Activated CD8-positive, alpha-beta memory T cell treated with anti-CD3 and anti-CD28 coated beads, Interleukin-2, amount 10 ng/mL, durations not matched to agents 7 days and 5 days (primary cell): ENCODE data around the gene COQ2. TPM values are rescaled to one million over a fixed set of nuclear protein-coding genes. Genes with fewer than 3 reads are reported as not detected.
"Not testable (repeated sequence)": the region's sequence is repeated elsewhere in the genome, so short reads cannot be mapped to it uniquely, and the experiment has no call there.

ENCODE experiments used
- ATAC-seq: fragments of 150-1000 bp; cut with Tn5 transposase; one replicate; pipeline ENCODE4 v1.10.0; 2021; ENCODE audit warnings: moderate library complexity
- CTCF ChIA-PET: fragments of 350-600 bp; sonication (Branson Sonifier 250); formaldehyde crosslinking; loops from one replicate; lab custom pipeline; 2021; ENCODE audit warnings: antibody characterized with exemption; lab: Charles Lee
- DNase-seq: peaks from one replicate; pipeline ENCODE4 v3.0.0-alpha.2; 2020
- H3K27ac Mint-ChIP-seq: one replicate; pipeline ENCODE4 v1.8.0; 2021; ENCODE audit warnings: mild to moderate bottlenecking, mixed read lengths
- H3K27me3 Mint-ChIP-seq: one replicate; pipeline ENCODE4 v1.8.0; 2021; ENCODE audit warnings: mixed read lengths
- H3K36me3 Mint-ChIP-seq: one replicate; pipeline ENCODE4 v1.8.0; 2021; ENCODE audit warnings: mild to moderate bottlenecking, mixed read lengths
- H3K4me1 Mint-ChIP-seq: one replicate; pipeline ENCODE4 v1.8.0; 2021; ENCODE audit warnings: mixed read lengths
- H3K4me3 Mint-ChIP-seq: one replicate; pipeline ENCODE4 v1.8.0; 2021; ENCODE audit warnings: mild to moderate bottlenecking, moderate library complexity, mixed read lengths
- H3K9me3 Mint-ChIP-seq: one replicate; pipeline ENCODE4 v1.8.0; 2022; ENCODE audit warnings: low read depth, mixed read lengths
- total RNA-seq, 2 experiments: library from RNA; stranded (reverse); gene quantifications; one replicate each; pipeline ENCODE4 v1.2.3, GENCODE V29; 2021

The COQ2 gene
- total RNA-seq, 2 experiments from 2014 or later = 20.6 to 21.9 TPM

DNA sequence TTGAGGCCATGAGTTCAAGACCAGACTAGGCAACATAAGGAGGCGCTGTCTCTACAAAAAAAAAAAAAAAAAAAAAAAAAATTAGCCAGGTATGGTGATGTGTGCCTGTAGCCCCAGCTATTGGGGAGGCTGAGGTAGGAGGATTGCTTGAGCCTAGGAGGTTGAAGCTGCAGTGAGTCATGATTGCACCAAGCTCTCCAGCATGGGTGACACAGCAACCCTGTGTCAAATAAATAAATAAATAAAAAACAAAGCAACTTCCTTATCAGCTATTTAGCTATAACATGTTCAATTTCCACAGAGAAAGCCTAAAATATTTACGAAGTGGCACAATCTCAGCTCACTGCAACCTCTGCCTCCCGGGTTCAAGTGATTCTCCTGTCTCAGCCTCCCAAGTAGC is 10.7 kb downstream of the COQ2 start:
- Mint-ChIP-seq H3K36me3 (peaks cover 55% of the 10 kb centered on the region), H3K4me1 (peaks cover 35% of the 10 kb centered on the region)
- H3K27ac Mint-ChIP-seq, H3K4me3 Mint-ChIP-seq, H3K27me3 Mint-ChIP-seq, DNase-seq, ATAC-seq, H3K9me3 Mint-ChIP-seq: not testable (repeated sequence)
- CTCF ChIA-PET = interaction anchor here (0.5 to 1.9 kb wide), 6 partner anchors 8 to 422 kb away, joined by 3 to 6 read pairs (median 3); partner anchors contain the start of gene COQ2

GRCh38 chr4:83272900-83273299 is 11.7 kb downstream of the COQ2 start:
- H3K4me3 Mint-ChIP-seq = peak overlapping the region; percentile 3
- peaks cover 59% of the 10 kb centered on the region for H3K36me3 Mint-ChIP-seq
- ATAC-seq (peak; percentile 54), DNase-seq (no peak)
- peak overlapping the region; percentile 3 for H3K27ac Mint-ChIP-seq
- no peaks in the 10 kb centered on the region for H3K9me3 Mint-ChIP-seq
- CTCF ChIA-PET = interaction anchor here (1.7 to 2.6 kb wide), 4 partner anchors 9 to 12 kb away, joined by 6 to 11 read pairs (median 8); partner anchors contain the start of gene COQ2
- peaks cover 42% of the 10 kb centered on the region for H3K4me1 Mint-ChIP-seq
- H3K27me3 Mint-ChIP-seq = no peaks in the 10 kb centered on the region

- Mint-ChIP-seq H3K9me3 (no peaks in the 10 kb centered on the region), H3K4me1 (peaks cover 44% of the 10 kb centered on the region), H3K4me3 (no peak overlapping the region), H3K36me3 (peaks cover 41% of the 10 kb centered on the region), H3K27ac (no peak overlapping the region), H3K27me3 (no peaks in the 10 kb centered on the region)
- ATAC-seq (no peak), DNase-seq (no peak)
- CTCF ChIA-PET = no interaction called here
These were observed 15.3 kb downstream of the COQ2 start for GRCh38 chr4:83269256-83269655.

DNA sequence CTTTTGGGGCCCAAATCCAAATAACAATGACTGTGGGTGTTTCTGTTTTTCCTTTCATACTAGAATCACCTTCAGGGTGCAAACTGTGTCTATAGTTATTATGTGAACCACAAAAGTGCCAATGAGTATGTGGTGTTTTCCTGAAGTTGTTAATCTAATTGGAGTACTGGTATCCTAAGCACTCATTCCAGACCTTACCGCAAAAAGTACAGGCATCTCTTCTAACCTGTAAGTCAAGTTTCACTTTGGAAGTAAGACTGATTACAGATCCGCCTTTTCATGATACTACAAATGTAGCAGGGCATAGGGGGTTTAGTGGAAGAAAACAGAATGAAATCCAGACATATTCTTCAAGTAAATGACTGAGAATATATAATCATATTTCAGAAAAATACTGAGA is 16.1 kb downstream of the COQ2 start:
- ATAC-seq = no peak
- H3K27me3 Mint-ChIP-seq = no peaks in the 10 kb centered on the region
- DNase-seq = no peak
- H3K4me1 Mint-ChIP-seq = peaks cover 41% of the 10 kb centered on the region
- CTCF ChIA-PET = interaction anchor here (0.8 to 10.3 kb wide), 6 partner anchors 14 to 235 kb away, joined by 3 to 105 read pairs (median 4); partner anchors contain the start of gene COQ2
- H3K27ac Mint-ChIP-seq = no peak overlapping the region
- H3K9me3 Mint-ChIP-seq = no peaks in the 10 kb centered on the region
- H3K4me3 Mint-ChIP-seq = no peak overlapping the region
- peaks cover 40% of the 10 kb centered on the region for H3K36me3 Mint-ChIP-seq

DNA sequence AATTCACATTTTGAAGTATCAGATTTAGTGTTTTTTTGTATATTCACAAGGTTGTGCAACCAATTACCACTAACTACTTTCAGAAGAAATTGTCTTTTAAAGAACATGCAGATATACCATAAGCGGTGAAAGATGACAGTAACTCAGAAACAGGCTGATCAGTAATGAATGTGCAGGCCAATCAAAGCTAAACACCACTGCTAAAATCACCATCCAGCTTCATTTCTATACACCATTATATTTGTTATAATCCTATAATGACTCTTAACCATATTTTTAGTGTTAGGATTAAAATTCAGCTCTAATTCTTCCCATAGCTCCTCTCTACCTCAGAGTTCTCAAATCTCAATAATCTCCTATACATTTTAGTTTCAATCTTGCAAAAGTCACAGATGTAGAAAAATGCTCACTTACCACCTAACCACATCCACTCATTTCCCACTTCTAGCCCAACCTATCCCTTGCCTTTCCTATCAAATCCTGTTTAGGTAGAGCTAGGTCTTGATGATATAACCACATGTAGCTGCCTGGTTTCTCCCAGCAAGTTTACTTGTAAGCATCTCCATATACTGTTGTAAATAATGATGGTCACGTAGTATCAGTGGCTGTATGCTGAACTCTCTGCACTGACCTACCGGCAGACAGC is 16.6 kb downstream of the COQ2 start:
- Mint-ChIP-seq H3K9me3 (no peaks in the 10 kb centered on the region), H3K36me3 (peaks cover 39% of the 10 kb centered on the region), H3K4me1 (peaks cover 36% of the 10 kb centered on the region), H3K4me3 (no peak overlapping the region), H3K27me3 (no peaks in the 10 kb centered on the region), H3K27ac (peak overlapping the region; percentile 69)
- DNase-seq (no peak), ATAC-seq (peak; percentile 43)
- CTCF ChIA-PET = interaction anchor here (0.8 to 10.3 kb wide), 7 partner anchors 14 to 235 kb away, joined by 3 to 105 read pairs (median 4); partner anchors contain the start of gene COQ2

GRCh38 chr4:83267121-83267829 is 17.3 kb downstream of the COQ2 start:
- Mint-ChIP-seq H3K4me3 (no peak overlapping the region), H3K4me1 (peaks cover 30% of the 10 kb centered on the region), H3K27ac (no peak overlapping the region), H3K36me3 (peaks cover 39% of the 10 kb centered on the region), H3K27me3 (no peaks in the 10 kb centered on the region), H3K9me3 (no peaks in the 10 kb centered on the region)
- no peak for DNase-seq
- CTCF ChIA-PET = interaction anchor here (1.0 to 10.3 kb wide), 10 partner anchors 14 to 215 kb away, joined by 3 to 105 read pairs (median 6); partner anchors contain the start of gene COQ2
- no peak for ATAC-seq

DNA sequence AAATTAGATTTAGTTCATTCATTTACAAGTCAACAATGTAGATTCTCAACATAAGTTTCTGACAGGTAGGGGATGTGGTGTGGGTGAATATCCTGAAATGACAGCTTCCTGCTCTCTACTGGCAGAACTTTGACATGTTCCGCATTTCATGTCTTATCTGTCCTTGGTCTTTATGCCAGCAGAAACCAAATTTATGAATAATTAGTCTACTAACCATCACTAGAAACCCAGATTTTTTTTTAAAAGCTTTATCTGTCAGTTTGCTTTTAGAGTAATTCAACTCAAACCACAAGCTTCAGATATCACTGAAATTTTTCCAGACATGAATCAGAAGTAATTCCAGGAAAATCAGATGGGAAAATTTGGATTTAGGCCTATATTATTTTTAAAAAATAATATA is 17.9 kb downstream of the COQ2 start:
- Mint-ChIP-seq H3K9me3 (no peaks in the 10 kb centered on the region), H3K4me3 (no peak overlapping the region), H3K27ac (peak overlapping the region; percentile 37), H3K36me3 (peaks cover 40% of the 10 kb centered on the region), H3K27me3 (no peaks in the 10 kb centered on the region), H3K4me1 (peaks cover 30% of the 10 kb centered on the region)
- ATAC-seq (peak; percentile 75), DNase-seq (peak; percentile 54)
- CTCF ChIA-PET = interaction anchor here (0.9 to 10.3 kb wide), 9 partner anchors 12 to 215 kb away, joined by 3 to 105 read pairs (median 6); partner anchors contain the start of gene COQ2

- H3K27ac Mint-ChIP-seq = no peak overlapping the region
- no peaks in the 10 kb centered on the region for H3K9me3 Mint-ChIP-seq
- peaks cover 16% of the 10 kb centered on the region for H3K4me1 Mint-ChIP-seq
- ATAC-seq (no peak), DNase-seq (no peak)
- no peak overlapping the region for H3K4me3 Mint-ChIP-seq
- CTCF ChIA-PET = interaction anchor here (0.8 to 10.3 kb wide), 5 partner anchors 11 to 208 kb away, joined by 3 to 105 read pairs (median 25); partner anchors contain the start of gene COQ2
- no peaks in the 10 kb centered on the region for H3K27me3 Mint-ChIP-seq
- peaks cover 33% of the 10 kb centered on the region for H3K36me3 Mint-ChIP-seq
These were observed 21.5 kb downstream of the COQ2 start for GRCh38 chr4:83263106-83263505.

- peaks cover 12% of the 10 kb centered on the region for H3K4me1 Mint-ChIP-seq
- DNase-seq (no peak), ATAC-seq (no peak)
- H3K27me3 Mint-ChIP-seq = no peaks in the 10 kb centered on the region
- H3K36me3 Mint-ChIP-seq = peaks cover 35% of the 10 kb centered on the region
- no peaks in the 10 kb centered on the region for H3K9me3 Mint-ChIP-seq
- no peak overlapping the region for H3K27ac Mint-ChIP-seq
- CTCF ChIA-PET = interaction anchor here (0.8 to 10.3 kb wide), 6 partner anchors 11 to 207 kb away, joined by 3 to 105 read pairs (median 20); partner anchors contain the start of genes COQ2 and PLAC8
- no peak overlapping the region for H3K4me3 Mint-ChIP-seq
These were observed 21.9 kb downstream of the COQ2 start for GRCh38 chr4:83262682-83263081.

DNA sequence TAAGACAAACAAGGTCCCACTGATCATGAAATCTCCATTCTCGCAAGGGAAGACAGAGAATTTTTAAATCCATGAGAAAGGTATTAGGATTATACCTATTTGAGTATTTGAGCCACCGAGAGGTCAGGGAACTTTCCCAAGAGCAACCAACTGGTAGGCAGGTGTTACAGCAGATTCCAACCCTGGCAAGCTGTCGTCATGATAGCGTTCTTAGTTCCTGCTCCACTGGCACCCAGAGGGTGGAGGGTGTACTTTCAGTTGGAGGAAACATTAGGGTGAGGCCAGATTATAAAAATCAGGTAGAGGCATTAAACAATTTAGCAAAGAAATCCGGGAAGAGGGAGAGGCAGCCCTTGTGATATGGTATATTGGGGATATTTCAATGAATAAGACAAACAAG is 23.3 kb downstream of the COQ2 start:
- H3K9me3 Mint-ChIP-seq = no peaks in the 10 kb centered on the region
- DNase-seq = no peak
- no peaks in the 10 kb centered on the region for H3K27me3 Mint-ChIP-seq
- H3K27ac Mint-ChIP-seq = no peak overlapping the region
- H3K36me3 Mint-ChIP-seq = peaks cover 33% of the 10 kb centered on the region
- H3K4me1 Mint-ChIP-seq = peaks cover 4% of the 10 kb centered on the region
- ATAC-seq = no peak
- H3K4me3 Mint-ChIP-seq = no peak overlapping the region
- CTCF ChIA-PET = interaction anchor here (1.1 to 10.3 kb wide), 17 partner anchors 9 to 226 kb away, joined by 3 to 105 read pairs (median 7); partner anchors contain the start of genes COPS4, COQ2 and PLAC8

DNA sequence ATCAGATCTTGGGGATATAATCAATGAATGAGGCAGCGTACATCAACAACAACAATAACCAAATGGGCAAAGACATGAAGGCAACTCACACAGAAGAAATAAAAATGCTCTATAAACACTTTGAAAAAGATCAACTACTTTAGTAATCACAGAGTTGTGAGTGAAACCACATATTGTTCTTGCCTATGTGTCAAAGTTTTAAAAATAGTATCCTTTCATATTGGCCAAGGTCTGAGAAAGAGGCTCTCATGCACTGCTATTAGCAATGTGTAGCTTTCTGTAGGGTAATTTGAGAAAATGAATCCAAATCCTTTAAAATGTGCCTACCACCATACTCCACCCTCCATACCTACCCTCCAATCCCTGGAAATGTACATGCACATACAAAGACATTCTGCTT is 25.0 kb downstream of the COQ2 start:
- H3K9me3 Mint-ChIP-seq = no peaks in the 10 kb centered on the region
- no peak overlapping the region for H3K4me3 Mint-ChIP-seq
- no peak overlapping the region for H3K27ac Mint-ChIP-seq
- ATAC-seq (no peak), DNase-seq (no peak)
- CTCF ChIA-PET = interaction anchor here (1.1 to 10.3 kb wide), 10 partner anchors 8 to 268 kb away, joined by 3 to 105 read pairs (median 8); partner anchors contain the start of gene COQ2
- H3K36me3 Mint-ChIP-seq = peaks cover 29% of the 10 kb centered on the region
- no peaks in the 10 kb centered on the region for H3K27me3 Mint-ChIP-seq
- H3K4me1 Mint-ChIP-seq = peaks cover 3% of the 10 kb centered on the region

DNA sequence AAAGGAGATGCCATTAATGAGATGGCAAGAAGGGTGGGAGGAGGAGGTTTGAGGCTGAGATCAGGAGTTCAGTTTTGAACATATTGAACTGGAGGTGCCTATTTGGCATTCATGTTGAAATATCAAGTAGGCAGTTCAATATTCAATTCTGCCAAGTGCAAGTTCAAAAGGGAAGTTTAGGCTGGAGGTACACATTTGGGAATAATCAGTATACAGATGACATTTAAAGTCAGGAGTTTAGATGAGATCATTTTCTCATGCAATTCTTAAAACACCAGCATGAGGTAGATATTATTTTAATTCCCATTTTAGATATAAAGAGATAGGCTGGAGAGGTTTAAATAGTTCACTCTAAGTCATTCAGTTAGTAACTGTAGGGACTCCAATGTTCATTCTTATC is 26.1 kb downstream of the COQ2 start:
- DNase-seq (no peak), ATAC-seq (no peak)
- no peak overlapping the region for H3K4me3 Mint-ChIP-seq
- H3K36me3 Mint-ChIP-seq = peaks cover 27% of the 10 kb centered on the region
- H3K9me3 Mint-ChIP-seq = no peaks in the 10 kb centered on the region
- CTCF ChIA-PET = interaction anchor here (1.1 to 10.3 kb wide), 3 partner anchors 7 to 149 kb away, joined by 3 to 105 read pairs (median 21); partner anchors contain the start of gene COQ2
- H3K27ac Mint-ChIP-seq = no peak overlapping the region
- H3K4me1 Mint-ChIP-seq = peaks cover 4% of the 10 kb centered on the region
- no peaks in the 10 kb centered on the region for H3K27me3 Mint-ChIP-seq

- no peak overlapping the region for H3K4me3 Mint-ChIP-seq
- CTCF ChIA-PET = interaction anchor here (0.7 kb wide), 1 partner anchor 184 kb away, joined by 3 read pairs; no protein-coding TSS in a partner anchor
- H3K36me3 Mint-ChIP-seq = peaks cover 23% of the 10 kb centered on the region
- H3K27ac Mint-ChIP-seq = no peak overlapping the region
- no peaks in the 10 kb centered on the region for H3K9me3 Mint-ChIP-seq
- DNase-seq = no peak
- no peaks in the 10 kb centered on the region for H3K27me3 Mint-ChIP-seq
- H3K4me1 Mint-ChIP-seq = peaks cover 8% of the 10 kb centered on the region
- no peak for ATAC-seq
These were observed 26.8 kb downstream of the COQ2 start for GRCh38 chr4:83257811-83258210.
